Body of pancreas (tissue), 4 donors: Measurements from ENCODE around the gene ANTXRL.

Experiments used
- POLR2A ChIP-seq, 3 donors: fragments of 450-650 bp; IDR thresholded peaks; one replicate each; pipeline ENCODE4 v1.6.1; 2016; ENCODE audit warnings: antibody characterized with exemption in 3 of 3, mild to moderate bottlenecking in 2 of 3
- TF ChIP-seq, protein P1 (sequence below), 7 experiments: fragments of 450-650 bp in 4 of 7; fragments of 200-600 bp in 3 of 7; sonication (generic) in 3 of 7; IDR thresholded peaks; one replicate each; pipeline ENCODE4 v1.5.1; 2016 to 2019; ENCODE audit warnings: antibody characterized with exemption in 7 of 7

DNA sequence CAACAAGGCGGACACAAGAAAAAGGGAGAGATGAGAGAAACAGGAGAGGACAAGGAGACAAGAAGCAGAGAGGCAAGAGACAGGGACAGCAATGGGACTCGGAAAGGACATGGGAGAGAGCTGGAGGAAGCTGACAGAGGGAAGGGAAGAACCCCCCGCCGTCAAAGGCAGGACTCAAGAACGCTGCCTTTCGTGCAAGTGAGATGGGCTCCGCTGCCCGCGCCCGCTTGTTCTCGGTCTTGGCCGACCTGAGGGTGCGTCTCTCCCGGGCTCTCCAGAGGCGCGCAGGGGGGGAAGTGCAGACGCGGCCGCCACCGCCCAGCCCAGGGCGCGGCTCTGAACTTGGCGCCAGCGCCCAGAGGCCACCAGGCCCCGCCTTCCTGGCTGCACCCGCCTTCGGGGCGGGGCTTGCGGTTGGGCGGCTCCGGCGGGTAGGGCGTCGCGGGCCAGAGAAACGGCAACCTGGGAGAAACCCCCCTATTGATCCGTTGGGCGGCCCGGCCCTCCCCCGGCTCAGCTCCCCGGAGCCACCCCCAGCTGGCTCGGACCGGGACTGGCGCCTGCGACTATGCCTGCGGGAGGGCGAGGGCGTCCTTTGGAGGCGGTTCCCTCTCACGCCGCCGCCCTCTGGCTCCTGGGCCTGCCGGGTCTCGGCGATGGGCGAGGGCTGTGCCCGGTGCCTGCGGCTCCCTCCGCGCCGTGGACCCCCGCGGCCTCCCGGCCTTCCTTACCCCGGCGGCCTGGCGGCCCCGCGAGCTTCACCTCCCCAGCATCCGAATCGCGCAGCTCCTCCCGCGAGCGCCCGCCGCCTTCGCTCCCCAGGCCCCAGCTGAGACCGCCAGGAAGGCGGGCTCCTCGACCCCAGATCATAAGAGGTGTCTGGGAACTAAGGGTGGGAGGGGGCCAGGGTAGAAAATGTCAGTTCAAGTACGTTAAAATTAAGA, 2.2 kb upstream of the ANTXRL start:
- TF ChIP-seq, protein P1, sequence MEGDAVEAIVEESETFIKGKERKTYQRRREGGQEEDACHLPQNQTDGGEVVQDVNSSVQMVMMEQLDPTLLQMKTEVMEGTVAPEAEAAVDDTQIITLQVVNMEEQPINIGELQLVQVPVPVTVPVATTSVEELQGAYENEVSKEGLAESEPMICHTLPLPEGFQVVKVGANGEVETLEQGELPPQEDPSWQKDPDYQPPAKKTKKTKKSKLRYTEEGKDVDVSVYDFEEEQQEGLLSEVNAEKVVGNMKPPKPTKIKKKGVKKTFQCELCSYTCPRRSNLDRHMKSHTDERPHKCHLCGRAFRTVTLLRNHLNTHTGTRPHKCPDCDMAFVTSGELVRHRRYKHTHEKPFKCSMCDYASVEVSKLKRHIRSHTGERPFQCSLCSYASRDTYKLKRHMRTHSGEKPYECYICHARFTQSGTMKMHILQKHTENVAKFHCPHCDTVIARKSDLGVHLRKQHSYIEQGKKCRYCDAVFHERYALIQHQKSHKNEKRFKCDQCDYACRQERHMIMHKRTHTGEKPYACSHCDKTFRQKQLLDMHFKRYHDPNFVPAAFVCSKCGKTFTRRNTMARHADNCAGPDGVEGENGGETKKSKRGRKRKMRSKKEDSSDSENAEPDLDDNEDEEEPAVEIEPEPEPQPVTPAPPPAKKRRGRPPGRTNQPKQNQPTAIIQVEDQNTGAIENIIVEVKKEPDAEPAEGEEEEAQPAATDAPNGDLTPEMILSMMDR (IDR thresholded peaks at IDR 0.05): peak in 1 of 7 experiments; percentile 8
- TF ChIP-seq POLR2A (IDR thresholded peaks at IDR 0.05): peak in 2 of 3 donors; percentile 38 to 42
